Measurements from ENCODE around the gene MRM3.
"Not testable (repeated sequence)": the region's sequence is repeated elsewhere in the genome, so short reads cannot be mapped to it uniquely, and the experiment has no call there.

Gene MRM3

DNA sequence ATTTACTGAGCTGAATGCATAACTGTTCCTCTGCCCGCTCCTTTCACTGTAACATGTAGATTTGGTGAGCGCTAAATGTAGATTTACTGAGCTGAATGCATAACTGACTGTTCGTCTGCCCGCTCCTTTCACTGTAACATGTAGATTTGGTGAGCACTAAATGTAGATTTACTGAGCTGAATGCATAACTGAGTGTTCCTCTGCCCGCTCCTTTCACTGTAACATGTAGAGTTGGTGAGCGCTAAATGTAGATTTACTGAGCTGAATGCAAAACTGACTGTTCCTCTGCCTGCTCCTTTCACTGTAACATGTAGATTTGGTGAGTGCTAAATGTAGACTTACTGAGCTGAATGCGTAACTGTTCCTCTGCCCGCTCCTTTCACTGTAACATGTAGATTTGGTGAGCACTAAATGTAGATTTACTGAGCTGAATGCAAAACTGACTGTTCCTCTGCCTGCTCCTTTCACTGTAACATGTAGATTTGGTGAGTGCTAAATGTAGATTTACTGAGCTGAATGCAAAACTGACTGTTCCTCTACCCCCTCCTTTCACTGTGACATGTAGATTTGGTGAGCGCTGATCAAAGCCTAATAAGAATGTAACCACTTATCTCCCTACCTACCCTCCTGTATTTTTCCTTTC is 26.7 kb upstream of the MRM3 start:
- DNase-seq, result not testable (repeated sequence)

GRCh38 chr17:756010-756567 is 26.1 kb upstream of the MRM3 start:
- not testable (repeated sequence) for DNase-seq

GRCh38 chr17:759964-760363 is 22.2 kb upstream of the MRM3 start:
- DNase-seq, result no peak

- DNase-seq, result no peak
Measured at GRCh38 chr17:760371-760770, 21.8 kb upstream of the MRM3 start.

DNA sequence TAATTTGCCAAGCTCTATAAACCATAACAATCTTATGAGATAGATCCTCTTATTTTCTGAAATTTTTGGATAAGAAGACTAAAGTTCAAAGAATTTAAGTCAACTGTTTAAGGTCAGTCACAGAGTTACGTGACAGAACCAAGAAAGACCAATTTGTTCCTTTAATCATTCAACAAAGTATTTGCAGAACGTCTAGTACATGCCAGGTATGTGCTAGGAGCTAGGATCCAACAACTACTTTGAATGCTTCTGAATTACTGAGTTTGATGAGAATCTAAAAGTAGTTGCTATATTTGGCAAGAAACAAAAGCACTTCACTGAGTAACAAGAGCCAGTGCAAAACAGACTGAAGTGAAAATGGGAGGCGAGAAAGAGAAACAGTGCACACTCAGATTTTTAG is 15.1 kb upstream of the MRM3 start:
- DNase-seq, result no peak

DNA sequence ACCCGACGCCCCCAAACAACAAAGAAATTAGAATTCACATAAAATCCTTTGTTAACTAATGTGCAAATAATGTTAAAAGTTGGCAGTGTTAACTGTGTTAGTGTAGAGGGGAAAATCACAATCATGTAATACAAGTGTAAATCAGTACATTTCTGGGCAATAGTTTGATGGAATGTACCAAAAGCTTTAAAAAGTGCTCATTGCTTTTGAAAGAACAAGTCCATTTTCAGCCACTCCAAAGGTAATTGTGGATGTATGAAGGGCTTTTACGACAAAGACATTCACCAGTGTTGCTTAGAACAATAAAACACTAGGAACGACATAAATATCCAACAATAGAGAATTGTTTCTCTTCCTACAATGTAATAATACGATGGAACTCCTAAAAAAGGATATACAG is 9.1 kb upstream of the MRM3 start:
- no peak for DNase-seq

- DNase-seq, result no peak
Measured at GRCh38 chr17:773467-774312, 8.5 kb upstream of the MRM3 start.

DNA sequence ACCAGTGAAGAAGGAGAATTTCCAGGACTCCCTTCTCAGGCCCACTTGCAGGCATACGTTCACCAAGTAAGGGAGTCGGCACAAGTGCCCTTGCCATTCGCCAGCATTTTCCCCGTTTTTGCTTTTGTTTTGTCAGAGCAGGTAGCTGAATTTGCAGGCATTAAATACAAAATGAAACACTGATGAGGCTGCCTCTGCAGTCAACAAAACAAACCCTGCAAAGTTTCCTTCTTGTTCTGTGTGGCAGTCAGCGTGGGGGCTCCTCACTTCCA is 7.9 kb upstream of the MRM3 start:
- no peak for DNase-seq

GRCh38 chr17:778096-778495 is 4.1 kb upstream of the MRM3 start:
- DNase-seq, result no peak

- DNase-seq, result no peak
Measured at GRCh38 chr17:784143-784542, 2.0 kb downstream of the MRM3 start.

DNA sequence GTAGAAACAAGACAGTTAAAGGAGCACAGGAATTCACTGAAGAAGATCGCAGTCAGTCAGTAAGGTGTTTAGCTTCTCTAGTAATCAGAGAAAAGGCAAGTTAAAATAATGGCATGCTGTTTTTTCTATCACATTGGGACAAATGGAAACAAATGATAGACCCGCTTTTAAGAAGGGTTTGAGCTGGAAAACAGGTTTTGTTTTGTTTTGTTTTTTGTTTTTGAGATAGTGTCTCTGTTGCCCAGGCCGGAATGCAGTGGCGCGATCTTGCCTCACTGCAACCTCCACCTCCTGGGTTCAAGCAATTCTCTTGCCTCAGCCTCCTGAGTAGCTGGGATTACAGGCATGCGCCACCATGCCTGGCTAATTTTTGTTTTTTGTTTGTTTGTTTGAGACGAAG is 3.7 kb downstream of the MRM3 start:
- not testable (repeated sequence) for DNase-seq

- no peak for DNase-seq
Measured at GRCh38 chr17:787641-788221, 5.6 kb downstream of the MRM3 start.

- DNase-seq, result no peak
Measured at GRCh38 chr17:788551-788950, 6.4 kb downstream of the MRM3 start.

DNA sequence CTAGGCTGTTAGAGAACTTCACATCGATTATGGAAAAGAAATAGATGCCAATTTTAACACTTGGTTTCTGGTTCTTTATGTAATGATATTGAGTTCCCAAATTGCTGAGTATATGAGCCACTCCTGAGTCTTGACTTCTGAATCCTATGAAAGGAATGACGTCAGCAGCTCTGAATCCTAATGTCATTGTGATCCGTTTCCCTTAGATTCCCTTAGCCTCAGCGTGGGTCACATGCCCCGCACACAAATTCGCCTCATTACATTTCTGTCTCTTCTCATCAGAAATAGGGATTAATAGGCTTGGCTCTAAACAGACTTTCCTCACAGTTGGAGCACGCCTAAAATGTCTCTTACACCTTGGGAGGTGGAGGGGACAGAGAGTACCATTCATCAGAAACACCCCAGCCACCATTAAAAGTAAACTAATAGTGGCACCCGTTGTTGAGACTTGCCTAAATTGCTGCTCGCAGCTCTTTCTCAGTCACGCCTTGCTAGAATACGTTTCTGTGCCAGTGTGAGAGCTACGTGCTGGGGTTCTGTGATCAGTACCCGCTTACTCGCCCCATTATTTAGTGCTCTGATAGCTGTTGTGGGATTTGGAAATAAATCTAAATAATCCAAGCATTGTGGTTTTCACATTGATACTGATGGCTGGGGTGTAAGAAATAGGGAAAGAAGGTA is 7.1 kb downstream of the MRM3 start:
- no peak for DNase-seq

- not testable (repeated sequence) for DNase-seq
Measured at GRCh38 chr17:789931-790873, 8.0 kb downstream of the MRM3 start.

DNA sequence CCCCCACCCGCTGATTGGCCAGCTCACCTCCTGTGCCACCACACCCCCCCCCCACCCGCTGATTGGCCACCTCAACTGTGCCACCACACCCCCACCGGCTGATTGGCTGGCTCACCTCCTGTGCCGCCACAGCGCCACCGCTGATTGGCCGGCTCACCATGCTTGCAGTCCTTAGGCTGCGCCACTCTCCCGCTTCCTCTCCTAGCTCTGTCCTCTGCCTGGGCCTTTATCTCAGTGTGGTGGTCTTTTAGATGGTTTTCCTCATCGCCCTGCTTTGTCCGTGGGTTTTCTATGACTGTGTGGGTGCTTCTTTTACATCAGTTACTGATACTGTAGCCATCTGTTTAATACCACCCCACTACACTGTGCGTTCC is 8.7 kb downstream of the MRM3 start:
- DNase-seq, result not testable (repeated sequence)

DNA sequence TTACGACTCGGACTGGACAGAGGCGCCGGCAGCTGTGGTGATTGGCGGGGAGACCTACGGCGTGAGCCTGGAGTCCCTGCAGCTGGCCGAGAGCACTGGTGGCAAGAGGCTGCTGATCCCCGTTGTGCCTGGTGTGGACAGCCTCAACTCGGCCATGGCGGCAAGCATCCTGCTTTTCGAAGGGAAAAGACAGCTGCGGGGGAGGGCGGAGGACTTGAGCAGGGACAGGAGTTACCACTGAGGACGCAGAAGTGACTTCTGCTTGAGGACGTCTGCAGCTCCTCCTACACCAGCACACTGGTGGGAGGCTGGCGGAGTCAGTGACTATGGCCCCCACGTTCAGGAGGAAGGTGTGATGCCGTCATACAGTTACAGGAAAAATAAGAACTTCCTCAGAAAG is 9.7 kb downstream of the MRM3 start:
- no peak for DNase-seq

GRCh38 chr17:792277-792676 is 10.1 kb downstream of the MRM3 start:
- no peak for DNase-seq

- peak; percentile 77 for DNase-seq
Measured at GRCh38 chr17:794876-795275, 12.7 kb downstream of the MRM3 start.

DNA sequence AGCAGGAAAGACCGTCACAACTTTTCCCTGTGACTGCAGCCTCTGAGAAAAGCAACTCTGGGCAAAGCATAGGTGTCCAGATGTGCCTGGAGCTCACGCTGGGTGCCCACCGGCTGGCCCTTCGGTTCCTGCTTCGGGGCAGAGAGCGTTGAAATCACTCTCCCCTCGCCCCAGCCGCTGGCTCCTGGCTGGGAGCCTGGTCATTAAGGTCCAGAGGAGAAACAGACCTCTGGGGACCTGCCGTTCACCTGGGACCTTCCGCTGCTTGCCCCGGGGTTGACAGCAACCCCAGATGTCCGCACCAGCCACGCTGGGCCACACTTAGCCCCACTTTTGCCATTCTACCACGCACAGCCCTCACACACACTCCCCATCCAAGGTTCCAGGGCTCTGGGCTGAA is 13.1 kb downstream of the MRM3 start:
- DNase-seq, result no peak

DNA sequence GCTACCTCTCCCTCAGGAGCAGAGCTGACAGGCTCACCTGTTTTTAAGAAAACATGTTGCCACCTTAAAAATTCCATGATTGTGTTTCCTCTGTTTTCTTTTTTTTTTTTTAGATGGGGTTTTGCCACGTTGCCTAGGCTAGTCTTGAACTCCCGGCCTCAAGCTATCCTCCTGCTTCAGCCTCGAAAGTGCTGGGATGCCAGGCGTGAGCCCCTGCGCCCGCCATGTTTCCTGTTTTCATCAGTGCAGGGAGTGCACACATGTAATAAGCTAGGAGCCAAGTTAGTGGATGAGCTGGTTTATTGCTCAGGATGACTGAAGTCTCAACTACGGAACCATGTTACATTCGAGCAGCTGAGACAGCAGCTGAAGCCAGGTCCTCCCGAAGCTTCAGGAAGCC is 13.6 kb downstream of the MRM3 start:
- no peak for DNase-seq

DNA sequence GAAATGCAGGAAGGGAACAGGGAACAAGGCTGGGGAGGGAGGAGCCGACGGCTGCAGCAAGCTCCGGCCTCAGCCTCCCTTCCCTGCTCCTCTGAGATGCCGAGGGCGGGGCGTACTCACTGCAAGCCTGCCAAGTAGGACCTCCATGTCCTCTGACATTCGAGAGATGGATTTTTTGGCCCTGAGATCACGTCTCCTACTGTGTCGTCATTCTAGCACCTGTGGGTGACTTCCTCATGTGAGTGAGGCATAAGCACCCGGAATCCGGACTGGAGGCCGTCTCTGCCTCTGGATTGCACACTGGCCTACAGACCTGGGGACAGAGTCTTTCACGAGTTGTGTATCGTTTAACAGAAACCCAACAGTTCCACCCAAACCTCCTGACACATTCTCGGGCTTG is 14.5 kb downstream of the MRM3 start:
- no peak for DNase-seq
